SU-DHL-6 (cell line): ENCODE measurements around the gene PPP2R2C.

Experiments used
- H2AFZ ChIP-seq: fragments of 200-600 bp; sonication (generic); 2 replicates; pipeline ENCODE4 v1.6.1; 2014; ENCODE audit warnings: low read depth, mild to moderate bottlenecking, moderate library complexity, mixed read lengths, antibody characterized with exemption, low read length; ENCODE audit not compliant: severe bottlenecking
- H3F3A ChIP-seq: fragments of 200-600 bp; shearing (Covaris generic); 2 replicates; pipeline ENCODE4 v1.6.0; 2016; ENCODE audit warnings: antibody characterized with exemption, mild to moderate bottlenecking; ENCODE audit not compliant: insufficient read depth
- H3K27ac ChIP-seq: fragments of 200-600 bp; sonication (generic); 2 replicates; pipeline ENCODE4 v1.5.1; 2016; ENCODE audit warnings: low read depth, mild to moderate bottlenecking, low read length, moderate library complexity, mixed read lengths
- H3K27me3 ChIP-seq: fragments of 200-600 bp; sonication (generic), shearing (Covaris generic); 2 replicates; pipeline ENCODE4 v1.6.0; 2014; ENCODE audit warnings: mild to moderate bottlenecking, low read length
- H3K36me3 ChIP-seq: fragments of 200-600 bp; sonication (generic); 2 replicates; pipeline ENCODE4 v1.6.1; 2014; ENCODE audit warnings: mild to moderate bottlenecking, low read length, mixed read lengths
- H3K4me2 ChIP-seq: fragments of 300-600, 200-600 bp; shearing (Covaris generic), sonication (generic); 2 replicates; pipeline ENCODE4 v1.6.0; 2014; ENCODE audit warnings: low read length, low read depth, mild to moderate bottlenecking; ENCODE audit not compliant: poor library complexity, severe bottlenecking
- H3K4me3 ChIP-seq: fragments of 200-600 bp; sonication (generic); 2 replicates; pipeline ENCODE4 v1.5.1; 2014; ENCODE audit warnings: antibody characterized with exemption, low read length, mild to moderate bottlenecking, mixed read lengths; ENCODE audit not compliant: insufficient read depth, poor library complexity, severe bottlenecking
- H3K79me2 ChIP-seq: fragments of 200-600 bp; sonication (generic); 2 replicates; pipeline ENCODE4 v1.6.1; 2014; ENCODE audit warnings: mild to moderate bottlenecking, low read length, moderate library complexity; ENCODE audit not compliant: insufficient read depth
- H3K9ac ChIP-seq: fragments of 200-600 bp; sonication (generic); 2 replicates; pipeline ENCODE4 v1.7.0; 2014; ENCODE audit warnings: mild to moderate bottlenecking, low read length
- H3K9me2 ChIP-seq: fragments of 200-600 bp; sonication (generic); replicated peaks from 2 replicates; pipeline ENCODE4 v1.6.1; 2014; ENCODE audit warnings: low read length; ENCODE audit not compliant: insufficient read depth
- H3K9me3 ChIP-seq: fragments of 200-600 bp; sonication (generic); 2 replicates; pipeline ENCODE4 v1.6.1; 2014; ENCODE audit warnings: low read length, mixed read lengths; ENCODE audit not compliant: insufficient read depth
- H4K20me1 ChIP-seq: fragments of 200-600 bp; sonication (generic); 2 replicates; pipeline ENCODE4 v1.6.1; 2014; ENCODE audit warnings: low read depth, mild to moderate bottlenecking, antibody characterized with exemption, low read length, moderate library complexity, mixed read lengths
- EZH2phosphoT487 ChIP-seq: fragments of 200-600 bp; sonication (generic), shearing (Covaris generic); conservative IDR thresholded peaks from 2 replicates; pipeline ENCODE4 v1.6.1; 2018; ENCODE audit warnings: mild to moderate bottlenecking, antibody characterized with exemption, low read length, moderate library complexity, mixed read lengths
- TF ChIP-seq, protein P1 (sequence below): fragments of 200-600 bp; sonication (generic); IDR thresholded peaks from one replicate; pipeline ENCODE4 v1.5.1; 2017; ENCODE audit warnings: antibody characterized with exemption, mild to moderate bottlenecking, low read length, moderate library complexity; ENCODE audit not compliant: insufficient read depth, poor library complexity, severe bottlenecking

PPP2R2C gene

DNA sequence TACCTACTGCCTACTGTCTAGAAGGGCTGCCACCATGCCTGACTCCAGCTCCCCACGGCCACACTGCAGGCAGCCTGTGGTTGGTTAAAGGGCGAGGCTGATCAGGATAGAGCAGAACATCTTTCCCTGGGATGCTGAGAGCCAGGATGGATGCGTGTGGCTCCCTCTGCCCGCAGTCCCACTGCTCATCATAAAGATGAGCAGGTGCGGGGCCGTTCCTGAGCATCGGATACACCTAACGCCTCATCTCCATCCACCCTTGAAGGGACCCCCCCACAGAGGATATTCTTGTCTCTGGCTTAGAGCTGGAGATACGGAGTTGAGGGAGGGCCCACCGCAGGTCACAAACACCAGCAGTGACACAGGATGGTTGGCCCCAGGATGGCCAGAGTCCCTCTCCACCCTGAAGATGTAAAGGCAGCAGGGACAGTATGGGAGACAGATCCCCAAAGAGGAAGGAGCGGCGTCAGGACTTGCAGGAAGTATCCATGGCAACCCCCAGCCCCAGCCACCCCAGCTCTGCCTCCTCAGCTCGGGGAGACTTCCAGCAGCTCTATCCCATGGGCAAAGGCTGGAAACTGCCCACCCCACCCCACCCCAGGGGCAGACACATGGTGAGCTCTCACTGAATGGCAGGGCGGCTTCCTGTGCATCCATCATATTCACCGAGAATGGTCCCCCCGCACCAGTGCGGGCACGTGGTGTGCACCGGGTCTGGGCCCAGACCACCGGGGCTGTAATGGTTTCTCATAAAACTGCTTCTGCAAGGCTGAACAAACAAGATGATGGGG lies 19.3 kb downstream of the PPP2R2C start:
- TF ChIP-seq, protein P1, sequence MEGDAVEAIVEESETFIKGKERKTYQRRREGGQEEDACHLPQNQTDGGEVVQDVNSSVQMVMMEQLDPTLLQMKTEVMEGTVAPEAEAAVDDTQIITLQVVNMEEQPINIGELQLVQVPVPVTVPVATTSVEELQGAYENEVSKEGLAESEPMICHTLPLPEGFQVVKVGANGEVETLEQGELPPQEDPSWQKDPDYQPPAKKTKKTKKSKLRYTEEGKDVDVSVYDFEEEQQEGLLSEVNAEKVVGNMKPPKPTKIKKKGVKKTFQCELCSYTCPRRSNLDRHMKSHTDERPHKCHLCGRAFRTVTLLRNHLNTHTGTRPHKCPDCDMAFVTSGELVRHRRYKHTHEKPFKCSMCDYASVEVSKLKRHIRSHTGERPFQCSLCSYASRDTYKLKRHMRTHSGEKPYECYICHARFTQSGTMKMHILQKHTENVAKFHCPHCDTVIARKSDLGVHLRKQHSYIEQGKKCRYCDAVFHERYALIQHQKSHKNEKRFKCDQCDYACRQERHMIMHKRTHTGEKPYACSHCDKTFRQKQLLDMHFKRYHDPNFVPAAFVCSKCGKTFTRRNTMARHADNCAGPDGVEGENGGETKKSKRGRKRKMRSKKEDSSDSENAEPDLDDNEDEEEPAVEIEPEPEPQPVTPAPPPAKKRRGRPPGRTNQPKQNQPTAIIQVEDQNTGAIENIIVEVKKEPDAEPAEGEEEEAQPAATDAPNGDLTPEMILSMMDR: no peak
- no peak for TF ChIP-seq EZH2phosphoT487
- Histone ChIP-seq H3K79me2 (no peaks in the 10 kb centered on the region), H3K9me3 (no peaks in the 10 kb centered on the region), H3K27me3 (no peaks in the 10 kb centered on the region), H3K27ac (no peak overlapping the region), H2AFZ (no peak overlapping the region), H3F3A (no peaks in the 10 kb centered on the region), H3K4me2 (no peak overlapping the region), H3K9ac (no peak overlapping the region), H4K20me1 (no peaks in the 10 kb centered on the region), H3K9me2 (no peaks in the 10 kb centered on the region), H3K4me3 (no peak overlapping the region), H3K36me3 (no peaks in the 10 kb centered on the region)

DNA sequence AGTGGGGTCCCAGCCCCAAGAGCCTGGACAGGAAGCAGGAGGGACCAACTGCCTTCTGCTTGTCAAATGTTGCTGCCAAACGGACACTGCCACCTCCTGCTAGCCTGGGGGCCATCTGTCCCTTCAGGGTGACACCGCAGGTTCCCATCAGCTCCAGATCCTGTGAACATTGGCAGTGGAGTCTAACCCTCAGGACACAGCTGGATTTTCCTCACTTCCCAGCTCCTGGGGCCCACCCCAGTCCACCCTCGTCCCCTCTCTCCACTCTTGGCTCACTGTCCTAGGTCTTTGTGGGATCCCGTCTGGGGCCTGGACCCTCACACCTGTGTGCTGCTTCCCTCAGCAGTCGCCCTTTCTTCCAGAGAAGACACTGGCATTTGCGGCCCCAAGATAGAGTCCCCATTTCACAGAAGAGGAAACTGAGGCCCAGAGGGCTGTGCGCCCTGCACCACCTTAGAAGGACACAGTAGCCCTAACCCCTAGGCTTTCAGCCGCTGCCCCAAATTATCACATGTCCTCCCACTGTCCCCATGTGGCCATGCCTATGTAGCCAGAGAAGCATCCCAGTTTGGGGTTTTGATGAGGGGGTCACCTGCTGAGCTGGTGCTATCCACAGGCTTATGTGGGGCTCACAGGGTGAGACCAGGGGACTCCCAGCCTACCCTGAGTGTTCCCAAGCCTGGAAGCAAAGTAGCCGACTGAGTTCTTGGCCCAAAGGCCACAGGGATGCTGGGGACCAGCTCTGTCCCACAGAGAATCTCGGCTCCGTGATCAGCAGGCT lies 20.1 kb downstream of the PPP2R2C start:
- H4K20me1 ChIP-seq: no peaks in the 10 kb centered on the region
- H3K4me2 ChIP-seq: no peak overlapping the region
- no peaks in the 10 kb centered on the region for H3K9me3 ChIP-seq
- no peaks in the 10 kb centered on the region for H3K36me3 ChIP-seq
- H2AFZ ChIP-seq: no peak overlapping the region
- H3K9ac ChIP-seq: no peak overlapping the region
- TF ChIP-seq, protein P1: no peak
- TF ChIP-seq EZH2phosphoT487: no peak
- H3K27ac ChIP-seq: no peak overlapping the region
- H3K9me2 ChIP-seq: no peaks in the 10 kb centered on the region
- no peak overlapping the region for H3K4me3 ChIP-seq
- H3K27me3 ChIP-seq: no peaks in the 10 kb centered on the region
- H3K79me2 ChIP-seq: no peaks in the 10 kb centered on the region
- H3F3A ChIP-seq: no peaks in the 10 kb centered on the region

DNA sequence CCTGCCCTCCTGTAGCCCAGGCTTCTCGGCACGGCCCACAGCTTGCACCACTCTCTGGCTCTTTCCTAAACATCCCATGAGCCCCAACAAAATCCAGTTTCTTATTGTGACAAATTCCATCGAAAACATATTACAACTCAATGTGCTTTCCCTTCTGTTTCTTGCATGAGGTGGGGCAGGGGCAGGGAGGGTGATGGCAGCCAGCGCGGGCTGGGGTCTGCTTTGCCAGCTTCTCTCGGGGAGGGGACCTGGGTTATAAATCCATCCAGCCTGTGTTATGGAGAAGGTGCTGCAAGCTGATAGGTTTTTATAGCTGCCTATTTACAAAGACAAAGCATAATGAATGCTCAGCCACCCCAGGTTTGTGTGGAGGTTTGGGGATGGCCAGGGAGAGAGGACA lies 21.1 kb downstream of the PPP2R2C start:
- no peaks in the 10 kb centered on the region for H3K9me3 ChIP-seq
- H3K27ac ChIP-seq: no peak overlapping the region
- no peaks in the 10 kb centered on the region for H3K79me2 ChIP-seq
- no peak overlapping the region for H2AFZ ChIP-seq
- no peaks in the 10 kb centered on the region for H3F3A ChIP-seq
- H3K9me2 ChIP-seq: no peaks in the 10 kb centered on the region
- no peak overlapping the region for H3K9ac ChIP-seq
- TF ChIP-seq, protein P1: no peak
- TF ChIP-seq EZH2phosphoT487: no peak
- no peaks in the 10 kb centered on the region for H3K36me3 ChIP-seq
- no peaks in the 10 kb centered on the region for H4K20me1 ChIP-seq
- no peaks in the 10 kb centered on the region for H3K27me3 ChIP-seq
- no peak overlapping the region for H3K4me2 ChIP-seq
- H3K4me3 ChIP-seq: no peak overlapping the region
